Mucosa of rectum (tissue), 2 donors: Measurements from ENCODE around the gene TBRG4.
A peak's percentile ranks its signal among the peaks of the same experiment; 100 is the strongest.

ENCODE experiments used
- H3K27ac ChIP-seq, 2 donors: one replicate each; pipeline ENCODE4 v1.7.0; 2013; ENCODE audit warnings: inconsistent platforms in 2 of 2, low read depth in 2 of 2, low read length in 2 of 2
- H3K27me3 ChIP-seq, 2 donors: one replicate each; pipeline ENCODE4 v1.7.0; 2013; ENCODE audit warnings: low read length in 2 of 2; ENCODE audit not compliant: control insufficient read depth in 2 of 2, insufficient read depth in 2 of 2
- H3K36me3 ChIP-seq, 2 donors: one replicate each; pipeline ENCODE4 v1.7.0; 2013; ENCODE audit warnings: low read length in 2 of 2; ENCODE audit not compliant: control insufficient read depth in 2 of 2, insufficient read depth in 2 of 2
- H3K4me1 ChIP-seq, 2 donors: one replicate each; pipeline ENCODE4 v1.7.0; 2013; ENCODE audit warnings: low read length in 2 of 2, mild to moderate bottlenecking in 1 of 2; ENCODE audit not compliant: control insufficient read depth in 2 of 2, insufficient read depth in 2 of 2
- H3K4me3 ChIP-seq, 2 donors: one replicate each; pipeline ENCODE4 v1.7.0; 2013; ENCODE audit warnings: low read length in 2 of 2
- H3K9ac ChIP-seq, 2 donors: one replicate each; pipeline ENCODE4 v1.7.0; 2013; ENCODE audit warnings: low read length in 2 of 2, low read depth in 1 of 2, mild to moderate bottlenecking in 1 of 2
- H3K9me3 ChIP-seq, 2 donors: one replicate each; pipeline ENCODE4 v1.7.0; 2013; ENCODE audit warnings: low read length in 2 of 2; ENCODE audit not compliant: control insufficient read depth in 2 of 2
- donor health status: healthy.
- donor health status: Normal muscosa, but diverticular disease.

The TBRG4 gene

GRCh38 chr7:45092100-45092930 is 19.2 kb downstream of the TBRG4 start:
- no peaks in the 10 kb centered on the region for H3K9me3 ChIP-seq
- peaks cover 6 to 9% of the 10 kb centered on the region in 2 donors for H3K27me3 ChIP-seq
- peaks cover 0 to 3% of the 10 kb centered on the region in 2 donors for H3K4me1 ChIP-seq
- H3K36me3 ChIP-seq: no peaks in the 10 kb centered on the region
- H3K4me3 ChIP-seq: no peak overlapping the region
- H3K9ac ChIP-seq: no peak overlapping the region
- no peak overlapping the region for H3K27ac ChIP-seq

DNA sequence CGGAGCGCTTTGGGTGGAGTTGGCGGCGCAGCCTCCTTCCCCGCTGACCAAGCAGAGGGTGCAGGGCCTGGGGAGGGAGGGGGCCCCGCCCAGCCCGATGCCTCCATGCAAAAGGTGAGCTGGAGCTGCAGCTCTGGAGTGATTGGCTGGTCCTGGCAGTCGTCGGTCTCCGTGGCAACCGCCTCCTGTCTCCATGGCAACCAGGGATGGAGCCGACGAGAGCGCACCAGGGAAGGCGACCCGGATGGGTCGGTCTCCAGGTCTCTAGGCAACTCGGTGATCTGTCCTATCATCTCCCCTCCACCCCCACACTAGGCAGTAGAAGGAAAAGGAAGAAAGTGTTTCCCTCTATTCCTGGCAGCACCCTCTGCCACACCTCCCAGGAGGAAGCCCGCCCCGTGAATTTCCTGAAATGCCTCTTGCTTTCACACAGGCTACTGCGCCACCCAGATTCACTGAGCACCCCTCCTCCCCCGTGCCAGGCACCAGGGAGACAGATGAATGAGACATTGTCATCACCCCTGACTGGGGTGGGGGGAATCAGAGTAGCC is 22.1 kb downstream of the TBRG4 start:
- Histone ChIP-seq H3K9me3 (no peaks in the 10 kb centered on the region), H3K4me1 (peaks cover 0 to 3% of the 10 kb centered on the region in 2 donors), H3K27ac (no peak overlapping the region), H3K9ac (peak overlapping the region in 1 of 2 donors; percentile 42), H3K27me3 (peaks cover 6 to 9% of the 10 kb centered on the region in 2 donors), H3K36me3 (no peaks in the 10 kb centered on the region), H3K4me3 (peak overlapping the region; percentile 55)

- H3K27me3 ChIP-seq: peaks cover 6 to 9% of the 10 kb centered on the region in 2 donors
- peaks cover 0 to 3% of the 10 kb centered on the region in 2 donors for H3K4me1 ChIP-seq
- H3K27ac ChIP-seq: no peak within 1 kb of the TSS
- peak within 1 kb of the TSS in 1 of 2 donors; percentile 42 for H3K9ac ChIP-seq
- no peaks in the 10 kb centered on the region for H3K36me3 ChIP-seq
- H3K4me3 ChIP-seq: peak within 1 kb of the TSS; percentile 55
- H3K9me3 ChIP-seq: no peaks in the 10 kb centered on the region
Observed at GRCh38 chr7:45088821-45089340, 22.6 kb downstream of the TBRG4 start, which contains the start of gene NACAD. Gene NACAD, minus strand, starts transcription at chr7:45088969. Its CDS starts 75 bp downstream, at chr7:45088894.

DNA sequence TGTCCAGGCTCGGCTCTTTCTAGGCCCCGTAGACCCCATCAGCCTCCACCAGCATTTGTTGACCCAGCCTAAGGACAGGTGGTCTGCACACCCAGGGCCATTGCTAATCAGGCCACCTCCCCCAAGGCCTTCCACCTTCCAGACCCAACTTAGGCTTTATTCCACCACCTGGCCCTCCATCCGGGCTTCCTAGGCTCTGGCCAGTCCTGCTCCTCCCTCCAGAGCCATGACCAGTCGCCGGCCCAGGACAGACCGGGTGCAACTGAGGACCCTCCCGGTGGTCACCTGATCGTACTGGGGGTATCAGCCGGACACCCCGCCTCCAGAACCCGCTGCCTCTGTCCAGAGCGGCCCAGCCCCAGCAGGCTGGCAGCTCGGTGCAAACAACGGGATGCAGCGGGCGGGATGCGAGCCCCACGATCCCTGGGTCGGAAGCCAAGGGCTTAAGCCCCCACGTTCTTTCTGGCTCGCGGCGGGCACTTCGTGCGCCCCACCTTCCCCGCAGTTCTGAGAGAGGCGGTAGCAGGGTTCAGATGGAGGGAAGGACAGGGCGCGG is 23.3 kb downstream of the TBRG4 start:
- H3K27ac ChIP-seq: no peak overlapping the region
- H3K9ac ChIP-seq: no peak overlapping the region

GRCh38 chr7:45087301-45088145 is 24.0 kb downstream of the TBRG4 start:
- H3K27me3 ChIP-seq: peaks cover 6 to 9% of the 10 kb centered on the region in 2 donors
- H3K9me3 ChIP-seq: no peaks in the 10 kb centered on the region
- H3K9ac ChIP-seq: no peak overlapping the region
- H3K27ac ChIP-seq: no peak overlapping the region
- no peak overlapping the region for H3K4me3 ChIP-seq
- no peaks in the 10 kb centered on the region for H3K36me3 ChIP-seq
- H3K4me1 ChIP-seq: peaks cover 0 to 3% of the 10 kb centered on the region in 2 donors

More for the DNA sequence above, 23.3 kb downstream of the TBRG4 start:
- Histone ChIP-seq H3K36me3 (no peaks in the 10 kb centered on the region), H3K4me3 (no peak overlapping the region), H3K27me3 (peaks cover 6 to 9% of the 10 kb centered on the region in 2 donors), H3K9me3 (no peaks in the 10 kb centered on the region), H3K4me1 (peaks cover 0 to 3% of the 10 kb centered on the region in 2 donors)

DNA sequence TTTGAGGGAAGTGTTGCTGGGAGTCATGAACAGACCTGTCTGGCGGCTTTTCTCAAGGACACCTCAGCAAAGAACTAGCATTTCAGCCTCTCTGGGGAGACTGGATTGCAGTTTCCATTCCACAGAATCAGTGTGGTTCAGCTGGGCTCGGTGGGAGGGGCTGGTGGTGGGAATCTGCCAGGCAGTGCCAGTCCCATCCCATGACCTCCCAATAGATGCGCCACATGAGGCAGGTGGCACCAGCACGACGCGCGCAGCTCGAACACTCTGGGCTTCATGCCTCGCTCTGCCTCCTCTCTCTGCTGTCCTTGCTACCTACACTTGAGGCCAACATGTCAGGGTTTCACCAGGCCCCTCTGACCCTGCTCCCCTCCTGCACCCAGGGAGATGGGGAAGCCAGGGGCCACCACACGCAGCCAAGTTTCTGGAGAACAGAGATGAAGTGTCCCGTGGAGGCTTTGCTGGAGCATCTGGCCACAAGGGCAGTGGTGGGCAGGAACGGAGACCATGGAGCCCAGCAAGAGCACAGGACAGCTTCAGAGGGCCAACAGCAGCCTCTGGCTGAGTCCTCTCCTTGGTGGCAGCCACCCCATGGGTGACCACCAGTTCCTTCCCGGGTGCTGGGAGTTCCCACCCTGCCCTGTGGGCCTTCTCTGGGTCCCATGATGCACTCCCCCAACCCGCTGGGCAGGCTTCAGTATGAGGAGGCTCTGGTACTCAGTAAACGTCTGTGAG is 25.0 kb downstream of the TBRG4 start:
- peaks cover 0 to 3% of the 10 kb centered on the region in 2 donors for H3K4me1 ChIP-seq
- no peaks in the 10 kb centered on the region for H3K9me3 ChIP-seq
- no peak overlapping the region for H3K9ac ChIP-seq
- H3K27ac ChIP-seq: no peak overlapping the region
- H3K36me3 ChIP-seq: no peaks in the 10 kb centered on the region
- H3K4me3 ChIP-seq: no peak overlapping the region
- H3K27me3 ChIP-seq: peaks cover 6 to 9% of the 10 kb centered on the region in 2 donors

DNA sequence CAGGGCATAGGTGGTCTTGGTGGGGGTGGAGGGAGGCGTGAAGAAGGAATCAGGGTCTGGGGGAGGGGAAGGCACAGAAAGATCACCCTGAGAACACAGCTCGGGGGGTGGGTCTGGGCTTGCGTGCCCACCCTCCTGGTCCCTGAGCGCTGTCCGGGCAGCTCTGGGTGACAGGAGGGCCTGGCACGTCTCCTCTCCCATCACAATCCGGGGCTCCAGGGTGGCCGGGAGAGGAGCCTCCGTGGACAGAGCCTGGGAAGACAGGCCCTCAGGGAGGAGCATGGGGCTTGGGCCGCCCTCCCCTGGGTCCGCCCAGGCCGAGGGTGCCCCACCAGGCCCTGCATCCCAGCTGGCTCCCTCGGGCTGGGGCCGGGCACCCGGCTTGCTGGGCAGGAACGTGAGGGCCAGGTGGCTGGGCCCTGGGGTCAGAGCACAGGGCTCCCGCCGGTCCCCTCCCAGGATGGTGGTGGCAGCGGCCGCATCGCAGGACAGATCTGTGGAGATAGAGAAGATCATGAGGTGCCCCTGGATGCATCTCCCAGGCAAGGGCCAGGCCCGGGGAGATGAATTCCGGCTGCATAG is 25.8 kb downstream of the TBRG4 start:
- Histone ChIP-seq H3K9ac (no peak overlapping the region), H3K27me3 (peaks cover 6 to 9% of the 10 kb centered on the region in 2 donors)

GRCh38 chr7:45084901-45085618 is 26.4 kb downstream of the TBRG4 start:
- Histone ChIP-seq H3K9ac (no peak overlapping the region), H3K36me3 (no peaks in the 10 kb centered on the region), H3K4me1 (peaks cover 0 to 3% of the 10 kb centered on the region in 2 donors), H3K27ac (no peak overlapping the region), H3K9me3 (no peaks in the 10 kb centered on the region), H3K4me3 (no peak overlapping the region), H3K27me3 (peaks cover 6 to 9% of the 10 kb centered on the region in 2 donors)

More for the DNA sequence above, 25.8 kb downstream of the TBRG4 start:
- H3K4me3 ChIP-seq: no peak overlapping the region
- peaks cover 0 to 3% of the 10 kb centered on the region in 2 donors for H3K4me1 ChIP-seq
- no peaks in the 10 kb centered on the region for H3K36me3 ChIP-seq
- no peaks in the 10 kb centered on the region for H3K9me3 ChIP-seq
- H3K27ac ChIP-seq: no peak overlapping the region
